ENCODE measurements around the gene RPS6KA5.
"Not testable (repeated sequence)": the region's sequence is repeated elsewhere in the genome, so short reads cannot be mapped to it uniquely, and the experiment has no call there.

The RPS6KA5 gene

GRCh38 chr14:91090743-91091142 is 30.3 kb upstream of the RPS6KA5 start:
- Histone ChIP-seq H3K9ac (ENCODE audit: low read depth in 1 of 2, low read length in 2 of 2) (no peak overlapping the region), H3K4me3 (ENCODE audit: low read depth in 1 of 2, low read length in 2 of 2) (no peak overlapping the region), H3K27ac (ENCODE audit: low read depth, low read length) (no peak overlapping the region), H3K9me3 (ENCODE audit: control insufficient read depth in 1 of 2, low read length in 2 of 2) (no peaks in the 10 kb centered on the region), H3K27me3 (ENCODE audit: control insufficient read depth in 1 of 2, insufficient read depth in 2 of 2, low read length in 2 of 2) (no peaks in the 10 kb centered on the region), H3K36me3 (ENCODE audit: control insufficient read depth in 1 of 2, insufficient read depth in 2 of 2, low read length in 2 of 2) (no peaks in the 10 kb centered on the region), H3K4me1 (ENCODE audit: control insufficient read depth in 1 of 2, insufficient read depth in 2 of 2, low read length in 2 of 2) (peaks cover 19 to 26% of the 10 kb centered on the region in 2 donors)

- Histone ChIP-seq H3K27me3 (ENCODE audit: control insufficient read depth in 1 of 2, insufficient read depth in 2 of 2, low read length in 2 of 2) (no peaks in the 10 kb centered on the region), H3K36me3 (ENCODE audit: control insufficient read depth in 1 of 2, insufficient read depth in 2 of 2, low read length in 2 of 2) (no peaks in the 10 kb centered on the region), H3K9ac (ENCODE audit: low read depth in 1 of 2, low read length in 2 of 2) (no peak overlapping the region), H3K27ac (ENCODE audit: low read depth, low read length) (no peak overlapping the region), H3K9me3 (ENCODE audit: control insufficient read depth in 1 of 2, low read length in 2 of 2) (no peaks in the 10 kb centered on the region), H3K4me3 (ENCODE audit: low read depth in 1 of 2, low read length in 2 of 2) (no peak overlapping the region), H3K4me1 (ENCODE audit: control insufficient read depth in 1 of 2, insufficient read depth in 2 of 2, low read length in 2 of 2) (peaks cover 19 to 26% of the 10 kb centered on the region in 2 donors)
Measured at GRCh38 chr14:91089958-91090535, 29.6 kb upstream of the RPS6KA5 start.

- Histone ChIP-seq H3K4me1 (ENCODE audit: control insufficient read depth in 1 of 2, insufficient read depth in 2 of 2, low read length in 2 of 2) (peaks cover 19 to 26% of the 10 kb centered on the region in 2 donors), H3K27me3 (ENCODE audit: control insufficient read depth in 1 of 2, insufficient read depth in 2 of 2, low read length in 2 of 2) (no peaks in the 10 kb centered on the region), H3K27ac (ENCODE audit: low read depth, low read length) (no peak overlapping the region), H3K9ac (ENCODE audit: low read depth in 1 of 2, low read length in 2 of 2) (no peak overlapping the region), H3K36me3 (ENCODE audit: control insufficient read depth in 1 of 2, insufficient read depth in 2 of 2, low read length in 2 of 2) (no peaks in the 10 kb centered on the region), H3K9me3 (ENCODE audit: control insufficient read depth in 1 of 2, low read length in 2 of 2) (no peaks in the 10 kb centered on the region), H3K4me3 (ENCODE audit: low read depth in 1 of 2, low read length in 2 of 2) (no peak overlapping the region)
Measured at GRCh38 chr14:91088585-91089235, 28.3 kb upstream of the RPS6KA5 start.

GRCh38 chr14:91087470-91087869 is 27.0 kb upstream of the RPS6KA5 start:
- H3K4me3 ChIP-seq (ENCODE audit: low read depth in 1 of 2, low read length in 2 of 2); H3K9me3 ChIP-seq (ENCODE audit: control insufficient read depth in 1 of 2, low read length in 2 of 2); H3K27ac ChIP-seq (ENCODE audit: low read depth, low read length); H3K36me3 ChIP-seq (ENCODE audit: control insufficient read depth in 1 of 2, insufficient read depth in 2 of 2, low read length in 2 of 2); H3K27me3 ChIP-seq (ENCODE audit: control insufficient read depth in 1 of 2, insufficient read depth in 2 of 2, low read length in 2 of 2); H3K9ac ChIP-seq (ENCODE audit: low read depth in 1 of 2, low read length in 2 of 2): not testable (repeated sequence)
- peaks cover 22 to 30% of the 10 kb centered on the region in 2 donors for H3K4me1 ChIP-seq (ENCODE audit: control insufficient read depth in 1 of 2, insufficient read depth in 2 of 2, low read length in 2 of 2)

- Histone ChIP-seq H3K9me3 (ENCODE audit: control insufficient read depth in 1 of 2, low read length in 2 of 2) (no peaks in the 10 kb centered on the region), H3K27ac (ENCODE audit: low read depth, low read length) (no peak overlapping the region), H3K36me3 (ENCODE audit: control insufficient read depth in 1 of 2, insufficient read depth in 2 of 2, low read length in 2 of 2) (no peaks in the 10 kb centered on the region), H3K27me3 (ENCODE audit: control insufficient read depth in 1 of 2, insufficient read depth in 2 of 2, low read length in 2 of 2) (no peaks in the 10 kb centered on the region), H3K4me3 (ENCODE audit: low read depth in 1 of 2, low read length in 2 of 2) (no peak overlapping the region), H3K9ac (ENCODE audit: low read depth in 1 of 2, low read length in 2 of 2) (no peak overlapping the region), H3K4me1 (ENCODE audit: control insufficient read depth in 1 of 2, insufficient read depth in 2 of 2, low read length in 2 of 2) (peaks cover 9 to 28% of the 10 kb centered on the region in 2 donors)
Measured at GRCh38 chr14:91084516-91084915, 24.1 kb upstream of the RPS6KA5 start.

GRCh38 chr14:91082282-91082681 is 21.8 kb upstream of the RPS6KA5 start:
- peaks cover 9 to 12% of the 10 kb centered on the region in 2 donors for H3K4me1 ChIP-seq (ENCODE audit: control insufficient read depth in 1 of 2, insufficient read depth in 2 of 2, low read length in 2 of 2)
- H3K27ac ChIP-seq (ENCODE audit: low read depth, low read length): no peak overlapping the region
- no peaks in the 10 kb centered on the region for H3K9me3 ChIP-seq (ENCODE audit: control insufficient read depth in 1 of 2, low read length in 2 of 2)
- H3K36me3 ChIP-seq (ENCODE audit: control insufficient read depth in 1 of 2, insufficient read depth in 2 of 2, low read length in 2 of 2): no peaks in the 10 kb centered on the region
- no peak overlapping the region for H3K4me3 ChIP-seq (ENCODE audit: low read depth in 1 of 2, low read length in 2 of 2)
- H3K9ac ChIP-seq (ENCODE audit: low read depth in 1 of 2, low read length in 2 of 2): no peak overlapping the region
- H3K27me3 ChIP-seq (ENCODE audit: control insufficient read depth in 1 of 2, insufficient read depth in 2 of 2, low read length in 2 of 2): no peaks in the 10 kb centered on the region

GRCh38 chr14:91080071-91080470 is 19.6 kb upstream of the RPS6KA5 start:
- Histone ChIP-seq H3K4me1 (ENCODE audit: control insufficient read depth in 1 of 2, insufficient read depth in 2 of 2, low read length in 2 of 2) (peaks cover 9 to 12% of the 10 kb centered on the region in 2 donors), H3K27ac (ENCODE audit: low read depth, low read length) (no peak overlapping the region), H3K4me3 (ENCODE audit: low read depth in 1 of 2, low read length in 2 of 2) (no peak overlapping the region), H3K9ac (ENCODE audit: low read depth in 1 of 2, low read length in 2 of 2) (no peak overlapping the region), H3K9me3 (ENCODE audit: control insufficient read depth in 1 of 2, low read length in 2 of 2) (no peaks in the 10 kb centered on the region), H3K27me3 (ENCODE audit: control insufficient read depth in 1 of 2, insufficient read depth in 2 of 2, low read length in 2 of 2) (no peaks in the 10 kb centered on the region), H3K36me3 (ENCODE audit: control insufficient read depth in 1 of 2, insufficient read depth in 2 of 2, low read length in 2 of 2) (no peaks in the 10 kb centered on the region)

- H3K9me3 ChIP-seq (ENCODE audit: control insufficient read depth in 1 of 2, low read length in 2 of 2): no peaks in the 10 kb centered on the region
- H3K4me3 ChIP-seq (ENCODE audit: low read depth in 1 of 2, low read length in 2 of 2): no peak overlapping the region
- no peaks in the 10 kb centered on the region for H3K36me3 ChIP-seq (ENCODE audit: control insufficient read depth in 1 of 2, insufficient read depth in 2 of 2, low read length in 2 of 2)
- H3K27ac ChIP-seq (ENCODE audit: low read depth, low read length): no peak overlapping the region
- no peak overlapping the region for H3K9ac ChIP-seq (ENCODE audit: low read depth in 1 of 2, low read length in 2 of 2)
- H3K4me1 ChIP-seq (ENCODE audit: control insufficient read depth in 1 of 2, insufficient read depth in 2 of 2, low read length in 2 of 2): peaks cover 9 to 12% of the 10 kb centered on the region in 2 donors
- no peaks in the 10 kb centered on the region for H3K27me3 ChIP-seq (ENCODE audit: control insufficient read depth in 1 of 2, insufficient read depth in 2 of 2, low read length in 2 of 2)
Measured at GRCh38 chr14:91078095-91078737, 17.8 kb upstream of the RPS6KA5 start.

GRCh38 chr14:91075553-91075952 is 15.1 kb upstream of the RPS6KA5 start:
- Histone ChIP-seq H3K4me3 (ENCODE audit: low read depth in 1 of 2, low read length in 2 of 2) (no peak overlapping the region), H3K4me1 (ENCODE audit: control insufficient read depth in 1 of 2, insufficient read depth in 2 of 2, low read length in 2 of 2) (no peaks in the 10 kb centered on the region), H3K9ac (ENCODE audit: low read depth in 1 of 2, low read length in 2 of 2) (no peak overlapping the region), H3K27me3 (ENCODE audit: control insufficient read depth in 1 of 2, insufficient read depth in 2 of 2, low read length in 2 of 2) (no peaks in the 10 kb centered on the region), H3K27ac (ENCODE audit: low read depth, low read length) (no peak overlapping the region), H3K36me3 (ENCODE audit: control insufficient read depth in 1 of 2, insufficient read depth in 2 of 2, low read length in 2 of 2) (no peaks in the 10 kb centered on the region), H3K9me3 (ENCODE audit: control insufficient read depth in 1 of 2, low read length in 2 of 2) (no peaks in the 10 kb centered on the region)

- Histone ChIP-seq H3K4me3 (ENCODE audit: low read depth in 1 of 2, low read length in 2 of 2) (no peak overlapping the region), H3K9me3 (ENCODE audit: control insufficient read depth in 1 of 2, low read length in 2 of 2) (no peaks in the 10 kb centered on the region), H3K27me3 (ENCODE audit: control insufficient read depth in 1 of 2, insufficient read depth in 2 of 2, low read length in 2 of 2) (no peaks in the 10 kb centered on the region), H3K4me1 (ENCODE audit: control insufficient read depth in 1 of 2, insufficient read depth in 2 of 2, low read length in 2 of 2) (peaks cover 0 to 2% of the 10 kb centered on the region in 2 donors), H3K9ac (ENCODE audit: low read depth in 1 of 2, low read length in 2 of 2) (no peak overlapping the region), H3K36me3 (ENCODE audit: control insufficient read depth in 1 of 2, insufficient read depth in 2 of 2, low read length in 2 of 2) (no peaks in the 10 kb centered on the region), H3K27ac (ENCODE audit: low read depth, low read length) (no peak overlapping the region)
Measured at GRCh38 chr14:91070572-91070971, 10.1 kb upstream of the RPS6KA5 start.

Measured in duodenal mucosa (tissue), 2 donors.